GM18951 (cell line): ENCODE data around the gene NFIB.

Experiments
- POLR2A ChIP-seq: IDR thresholded peaks from 4 replicates; pipeline ENCODE4 v1.6.1; 2011; ENCODE audit warnings: mild to moderate bottlenecking; ENCODE audit not compliant: insufficient read length, insufficient read depth; ENCODE audit errors: extremely low read depth
- in situ Hi-C: fragments of 300-500 bp; cut with MboI; formaldehyde crosslinking; loops from one replicate; pipeline ENCODE4 v1.12.0; 2022; ENCODE audit warnings: low sequenced_read_pairs, mixed read lengths, inconsistent platforms; ENCODE audit not compliant: unreplicated experiment

NFIB gene

DNA sequence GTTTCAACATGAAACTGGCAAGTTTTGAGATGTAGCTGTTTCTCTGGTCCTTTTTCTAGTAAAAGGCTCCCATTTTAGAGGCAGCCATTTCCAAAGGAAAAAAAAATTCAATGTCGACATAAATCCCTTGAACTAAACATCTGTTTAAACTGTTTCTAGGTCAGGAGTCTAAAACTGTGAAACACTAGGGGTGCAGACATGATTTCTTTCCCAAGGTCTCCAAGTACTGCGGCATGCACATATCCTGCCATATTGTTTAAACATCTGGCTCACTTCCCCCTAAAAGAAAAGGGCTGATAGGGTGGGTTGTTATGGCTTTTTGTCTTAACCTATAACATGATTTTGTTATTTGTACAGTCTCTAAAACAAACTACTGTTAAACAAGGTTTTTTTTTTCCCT is 51.1 kb downstream of the NFIB start:
- in situ Hi-C loops, result no loop called here
- TF ChIP-seq POLR2A, result no peak

GRCh38 chr9:14261616-14262015 is 52.3 kb downstream of the NFIB start:
- in situ Hi-C loops, result no loop called here
- no peak for TF ChIP-seq POLR2A

- no peak for TF ChIP-seq POLR2A
- in situ Hi-C loops, result no loop called here
These were observed 53.8 kb downstream of the NFIB start for GRCh38 chr9:14260101-14260500.

GRCh38 chr9:14258660-14259239 is 55.2 kb downstream of the NFIB start:
- no peak for TF ChIP-seq POLR2A

GRCh38 chr9:14258156-14258555 is 55.8 kb downstream of the NFIB start:
- no peak for TF ChIP-seq POLR2A
- in situ Hi-C loops, result no loop called here

More at GRCh38 chr9:14258660-14259239, 55.2 kb downstream of the NFIB start:
- in situ Hi-C loops, result no loop called here

DNA sequence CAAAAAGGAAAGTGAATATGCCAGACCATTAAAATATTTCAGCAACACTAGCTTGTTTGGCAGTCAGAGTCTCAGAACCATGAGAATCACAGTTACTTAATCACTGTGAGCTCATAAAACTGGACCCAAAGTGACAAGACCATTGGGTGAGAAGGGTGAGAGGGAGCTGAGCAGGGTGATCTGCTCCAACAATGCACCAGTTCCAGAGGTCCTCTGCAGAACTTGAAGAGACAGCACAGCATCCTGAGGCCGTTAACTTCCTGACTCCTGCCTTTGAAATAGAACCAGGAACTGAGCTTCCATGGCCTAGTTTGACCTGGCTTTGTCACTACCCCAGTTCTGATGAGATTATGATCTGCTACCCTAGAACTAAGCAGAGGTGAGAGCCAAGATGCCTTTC is 57.4 kb downstream of the NFIB start:
- in situ Hi-C loops, result no loop called here

DNA sequence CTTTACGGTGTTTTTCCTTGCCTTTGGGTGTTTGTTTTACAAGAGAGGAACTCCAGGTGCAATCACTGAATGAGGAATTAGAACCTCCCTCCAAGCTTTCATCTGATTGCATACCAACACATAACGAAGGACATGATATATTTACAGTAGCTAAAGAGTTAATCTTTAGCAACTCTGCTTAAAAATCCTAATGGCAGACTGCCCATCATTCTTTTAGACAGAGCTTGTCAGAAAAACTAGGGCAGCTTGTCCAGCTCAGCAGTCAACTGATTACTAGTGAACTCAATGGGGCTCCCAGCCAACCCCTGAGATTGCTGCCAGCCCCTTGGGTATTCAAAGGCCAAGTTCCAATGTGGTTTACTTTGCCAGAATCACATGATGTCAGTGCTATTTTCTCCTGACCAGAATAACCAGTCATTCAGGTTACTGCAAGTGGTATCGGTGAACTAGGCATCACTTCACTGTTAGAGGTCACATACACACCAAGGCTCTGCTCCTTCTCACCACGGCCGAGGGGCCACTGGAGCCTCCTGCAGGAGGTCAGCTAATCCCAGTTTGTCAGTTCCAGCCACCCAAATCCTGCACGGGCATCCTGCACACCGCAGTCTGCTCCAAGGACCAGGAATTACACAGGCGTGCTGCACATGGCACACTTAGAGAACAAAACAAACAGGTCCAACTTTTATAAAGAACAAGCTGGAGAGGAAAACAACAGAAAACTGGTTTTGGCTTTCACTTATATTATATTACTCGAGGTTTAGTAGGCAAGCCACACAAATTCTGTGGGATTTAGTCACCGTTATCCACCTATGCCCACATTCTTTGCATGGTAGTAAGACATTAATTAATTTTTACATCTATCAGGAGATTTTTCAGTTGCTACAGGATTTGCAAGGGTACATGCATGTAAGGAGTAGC is 62.5 kb downstream of the NFIB start:
- TF ChIP-seq POLR2A, result no peak
- in situ Hi-C loops, result no loop called here

More for the DNA sequence above, 57.4 kb downstream of the NFIB start:
- no peak for TF ChIP-seq POLR2A

DNA sequence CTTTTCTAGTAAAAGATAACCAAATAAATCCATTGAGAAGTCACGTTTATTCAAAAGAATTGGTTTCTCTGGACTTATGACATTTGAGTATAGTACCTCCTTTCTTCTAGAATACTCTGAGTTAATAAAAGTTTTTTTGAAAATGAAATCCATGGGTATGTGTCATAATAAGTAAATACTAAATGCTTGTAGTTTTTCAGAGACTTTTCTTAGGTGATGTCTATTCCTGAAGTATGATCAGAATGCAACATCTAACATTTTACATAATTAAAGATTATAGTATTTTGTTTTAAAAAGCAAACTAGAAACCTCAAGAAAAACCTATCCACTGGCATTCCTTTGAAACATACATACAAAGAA is 63.2 kb downstream of the NFIB start:
- TF ChIP-seq POLR2A, result no peak
- in situ Hi-C loops, result no loop called here

DNA sequence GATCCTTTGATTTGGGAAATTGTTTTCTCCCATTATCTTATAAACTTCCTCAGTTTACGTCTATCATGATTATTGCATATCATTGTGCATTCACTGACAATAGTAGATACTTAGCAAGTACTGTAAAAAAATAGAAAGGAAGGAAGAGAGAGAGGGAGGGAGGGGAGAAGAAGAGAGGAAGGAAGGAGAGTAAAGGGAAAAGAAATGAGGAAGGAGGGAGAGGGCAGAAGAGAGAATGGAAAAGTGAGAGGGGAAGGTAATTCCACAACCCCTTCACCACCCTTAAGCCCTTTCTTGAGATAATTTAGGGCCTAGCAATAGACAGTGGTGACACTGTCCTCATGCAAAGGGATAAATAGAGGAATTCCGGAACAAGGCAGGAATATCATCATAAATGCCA is 64.4 kb downstream of the NFIB start:
- no peak for TF ChIP-seq POLR2A
- in situ Hi-C loops, result no loop called here

DNA sequence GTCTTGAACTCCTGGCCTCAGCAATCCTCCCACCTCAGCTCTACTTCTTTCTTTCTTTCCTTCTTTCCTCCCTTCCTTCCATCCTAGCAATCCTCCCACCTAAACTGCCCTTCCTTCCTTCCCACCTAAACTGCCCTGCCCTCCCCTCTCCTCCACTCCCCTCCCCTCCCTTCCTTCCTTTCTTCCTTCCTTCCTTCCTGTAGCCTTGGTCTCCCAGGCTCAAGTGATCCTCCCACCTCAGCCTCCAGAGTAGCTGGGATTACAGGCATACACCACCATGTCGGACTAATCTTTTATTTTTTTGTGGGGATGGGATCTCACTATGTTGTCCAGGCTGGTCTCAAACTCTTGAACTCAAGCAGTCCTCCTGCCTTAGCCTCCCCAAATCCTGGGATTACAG is 65.8 kb downstream of the NFIB start:
- in situ Hi-C loops, result no loop called here
- TF ChIP-seq POLR2A, result no peak

DNA sequence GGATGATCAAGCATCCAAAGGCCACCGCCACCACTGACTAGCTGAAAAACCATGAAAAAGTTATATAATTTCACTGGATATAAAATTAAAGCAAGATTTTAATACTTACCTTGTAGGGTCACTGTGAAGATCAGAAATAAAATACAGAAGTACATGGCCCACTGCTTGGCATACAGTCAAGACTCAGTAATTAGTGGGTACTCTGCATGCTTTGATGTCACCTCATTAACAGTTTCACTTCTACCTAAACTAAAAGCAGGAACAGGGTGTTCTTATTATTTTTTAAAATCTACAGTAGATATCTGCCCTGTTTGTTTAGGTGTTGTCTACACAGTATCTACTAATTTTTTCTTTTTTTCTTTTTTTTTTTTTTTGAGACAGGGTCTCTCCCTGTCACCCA is 66.4 kb downstream of the NFIB start:
- no peak for TF ChIP-seq POLR2A
- in situ Hi-C loops, result no loop called here

GRCh38 chr9:14246951-14247350 is 67.0 kb downstream of the NFIB start:
- TF ChIP-seq POLR2A, result no peak
- in situ Hi-C loops, result no loop called here

DNA sequence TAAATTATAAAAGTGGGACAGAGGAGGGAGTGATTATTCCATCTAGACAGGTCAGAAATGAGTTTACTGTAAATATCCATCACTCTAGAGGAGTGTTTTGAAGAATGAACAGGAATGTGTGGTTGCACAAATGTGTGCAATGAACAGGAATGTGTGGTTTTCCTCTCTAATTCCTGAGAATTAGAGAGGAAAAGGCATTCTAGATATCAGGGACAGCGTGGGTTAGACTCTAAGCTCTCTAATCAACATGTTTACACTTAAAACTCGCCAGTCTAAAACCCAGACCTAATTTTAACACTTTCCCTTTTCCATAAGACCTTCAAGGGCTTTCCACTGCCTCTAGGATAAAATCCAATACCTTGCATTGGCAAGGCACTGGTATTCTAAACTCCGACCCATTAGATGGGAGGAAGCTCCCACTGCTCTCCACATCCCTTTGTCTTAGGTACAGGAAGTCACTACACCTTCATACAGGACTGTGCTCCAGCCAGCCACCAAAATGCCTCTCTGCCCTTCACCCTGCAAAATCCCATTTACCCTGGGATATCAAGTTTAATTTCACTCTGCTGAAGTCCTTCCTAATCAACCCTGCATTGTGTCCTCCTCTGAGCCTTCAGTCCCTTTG is 67.9 kb downstream of the NFIB start:
- no peak for TF ChIP-seq POLR2A
- in situ Hi-C loops, result no loop called here

- TF ChIP-seq POLR2A, result no peak
- in situ Hi-C loops, result no loop called here
These were observed 70.4 kb downstream of the NFIB start for GRCh38 chr9:14243514-14244042.
